GM10266 (cell line): ENCODE measurements around the gene UBFD1.

Experiments used
- DNase-seq: peaks from one replicate; pipeline ENCODE4 v3.0.0; 2012; ENCODE audit errors: extremely low spot score
- TF ChIP-seq, protein P1 (sequence below): IDR thresholded peaks from 2 replicates; pipeline ENCODE4 v1.5.1; 2012; ENCODE audit warnings: mild to moderate bottlenecking, low read depth; ENCODE audit not compliant: control insufficient read depth, insufficient read depth; ENCODE audit errors: missing control alignments

Gene UBFD1

DNA sequence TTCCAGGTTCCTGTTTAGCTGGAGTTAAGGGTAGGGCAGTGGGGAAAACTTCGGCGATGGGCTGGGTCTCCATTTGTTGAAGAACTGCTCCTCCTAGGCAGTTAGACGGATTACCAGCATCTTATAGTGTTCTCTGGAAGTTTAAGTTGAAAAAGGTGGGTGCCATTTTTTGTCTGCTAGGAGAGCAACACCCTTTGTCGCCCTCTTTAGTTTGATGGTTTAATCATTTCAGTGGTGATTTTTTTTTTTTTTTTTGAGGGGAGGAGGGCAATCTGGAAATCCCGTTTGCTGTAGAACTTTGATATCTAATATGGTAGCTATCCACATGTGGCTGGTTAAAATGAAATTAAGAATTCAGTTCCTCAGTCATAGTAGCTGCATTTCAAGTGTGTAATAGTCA, 4.1 kb downstream of the UBFD1 start:
- no peak for DNase-seq
- TF ChIP-seq, protein P1, sequence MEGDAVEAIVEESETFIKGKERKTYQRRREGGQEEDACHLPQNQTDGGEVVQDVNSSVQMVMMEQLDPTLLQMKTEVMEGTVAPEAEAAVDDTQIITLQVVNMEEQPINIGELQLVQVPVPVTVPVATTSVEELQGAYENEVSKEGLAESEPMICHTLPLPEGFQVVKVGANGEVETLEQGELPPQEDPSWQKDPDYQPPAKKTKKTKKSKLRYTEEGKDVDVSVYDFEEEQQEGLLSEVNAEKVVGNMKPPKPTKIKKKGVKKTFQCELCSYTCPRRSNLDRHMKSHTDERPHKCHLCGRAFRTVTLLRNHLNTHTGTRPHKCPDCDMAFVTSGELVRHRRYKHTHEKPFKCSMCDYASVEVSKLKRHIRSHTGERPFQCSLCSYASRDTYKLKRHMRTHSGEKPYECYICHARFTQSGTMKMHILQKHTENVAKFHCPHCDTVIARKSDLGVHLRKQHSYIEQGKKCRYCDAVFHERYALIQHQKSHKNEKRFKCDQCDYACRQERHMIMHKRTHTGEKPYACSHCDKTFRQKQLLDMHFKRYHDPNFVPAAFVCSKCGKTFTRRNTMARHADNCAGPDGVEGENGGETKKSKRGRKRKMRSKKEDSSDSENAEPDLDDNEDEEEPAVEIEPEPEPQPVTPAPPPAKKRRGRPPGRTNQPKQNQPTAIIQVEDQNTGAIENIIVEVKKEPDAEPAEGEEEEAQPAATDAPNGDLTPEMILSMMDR: no peak

DNA sequence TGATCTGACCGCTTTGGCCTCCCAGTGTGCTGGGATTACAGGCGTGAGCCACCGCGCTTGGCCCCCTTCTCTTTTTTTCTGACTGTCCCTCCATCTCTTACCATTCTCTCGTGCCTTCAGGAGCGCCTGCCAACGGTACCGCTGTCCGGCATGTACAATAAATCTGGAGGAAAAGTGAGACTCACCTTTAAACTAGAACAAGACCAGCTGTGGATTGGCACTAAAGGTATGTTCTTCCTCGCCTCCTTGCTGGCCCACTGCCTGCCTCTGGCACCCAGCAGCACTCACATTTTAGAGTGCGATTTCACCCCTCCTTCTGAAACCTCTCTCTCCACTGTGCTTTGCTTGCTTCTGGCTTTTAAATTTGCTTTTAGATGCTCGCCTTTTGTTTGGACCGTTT, 5.0 kb downstream of the UBFD1 start:
- DNase-seq: no peak
- TF ChIP-seq, protein P1: no peak

DNA sequence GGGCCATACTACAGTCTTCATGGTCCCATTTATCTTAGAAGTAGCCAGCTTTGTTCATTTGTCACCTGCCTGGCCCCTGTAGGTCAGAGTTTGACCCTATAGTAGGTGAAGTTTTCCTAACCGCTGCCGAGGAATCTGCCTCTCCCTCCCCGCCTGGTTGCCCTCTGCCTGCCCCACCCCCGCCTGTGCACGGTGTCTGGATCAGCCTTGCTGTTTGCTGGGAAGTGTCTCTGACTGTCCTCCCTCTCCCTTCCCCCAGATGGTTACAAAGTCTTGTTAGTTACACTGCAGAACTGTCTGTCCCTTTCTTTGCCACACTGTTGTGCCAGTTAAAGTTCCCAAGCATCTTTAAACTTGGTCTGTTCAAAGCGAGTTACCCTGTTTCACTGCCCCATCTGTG, 5.7 kb downstream of the UBFD1 start:
- TF ChIP-seq, protein P1: no peak
- DNase-seq: no peak

DNA sequence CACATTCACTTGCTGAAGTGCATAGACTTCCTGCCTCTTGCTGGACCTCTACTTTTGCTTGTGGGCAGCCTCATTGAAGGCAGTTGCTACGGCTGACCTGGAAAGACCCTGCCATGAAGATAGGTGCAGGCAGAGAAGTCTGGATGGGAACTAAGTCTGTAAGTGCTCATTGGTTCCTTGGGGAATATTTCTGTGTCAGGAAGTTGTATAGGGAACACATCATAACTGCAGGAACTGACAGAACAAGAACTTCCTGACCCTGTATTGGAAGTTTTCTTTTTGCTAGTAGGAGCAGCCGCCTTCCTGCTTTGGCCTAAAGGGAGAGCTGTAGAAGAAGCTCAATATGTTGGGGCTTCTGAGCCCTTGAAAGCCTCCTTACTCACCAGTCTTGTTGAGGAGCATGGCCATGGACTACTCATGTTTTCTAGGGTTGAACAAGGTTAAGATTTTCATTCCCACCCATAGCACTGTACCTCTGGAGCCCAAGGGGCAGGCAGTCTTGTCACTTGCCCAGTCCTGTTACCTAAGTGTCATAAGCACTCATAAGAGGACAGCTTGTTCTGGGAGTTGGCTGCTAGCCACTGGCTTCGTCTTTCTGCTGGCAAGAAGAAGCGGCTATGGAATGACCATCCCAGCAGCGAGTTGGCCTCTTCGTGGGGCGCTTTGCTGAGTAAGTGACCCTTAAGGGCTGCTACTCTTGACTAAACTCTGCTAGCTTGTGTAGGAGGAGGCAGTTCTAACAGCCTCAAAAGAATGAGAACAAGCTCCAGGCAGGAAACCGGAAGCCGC, 7.2 kb downstream of the UBFD1 start:
- DNase-seq: no peak
- TF ChIP-seq, protein P1: no peak

DNA sequence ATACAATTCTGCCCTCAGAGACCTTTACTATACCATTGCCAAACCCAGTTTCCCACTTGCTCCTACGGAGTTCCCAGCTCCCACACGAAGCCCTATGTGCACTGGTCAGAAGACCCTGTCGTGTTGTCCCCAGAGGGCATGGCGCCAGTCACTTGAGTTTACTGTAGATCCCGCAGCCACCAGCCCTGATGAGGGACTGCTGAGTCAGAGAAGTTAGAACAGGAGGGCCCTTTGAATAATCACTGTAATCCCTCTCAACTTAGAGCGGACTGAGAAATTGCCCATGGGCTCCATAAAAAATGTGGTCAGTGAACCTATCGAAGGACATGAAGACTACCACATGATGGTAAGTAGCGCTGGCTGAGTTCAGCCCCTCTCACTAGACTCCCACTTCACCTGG, 9.2 kb downstream of the UBFD1 start:
- no peak for DNase-seq
- TF ChIP-seq, protein P1: no peak

DNA sequence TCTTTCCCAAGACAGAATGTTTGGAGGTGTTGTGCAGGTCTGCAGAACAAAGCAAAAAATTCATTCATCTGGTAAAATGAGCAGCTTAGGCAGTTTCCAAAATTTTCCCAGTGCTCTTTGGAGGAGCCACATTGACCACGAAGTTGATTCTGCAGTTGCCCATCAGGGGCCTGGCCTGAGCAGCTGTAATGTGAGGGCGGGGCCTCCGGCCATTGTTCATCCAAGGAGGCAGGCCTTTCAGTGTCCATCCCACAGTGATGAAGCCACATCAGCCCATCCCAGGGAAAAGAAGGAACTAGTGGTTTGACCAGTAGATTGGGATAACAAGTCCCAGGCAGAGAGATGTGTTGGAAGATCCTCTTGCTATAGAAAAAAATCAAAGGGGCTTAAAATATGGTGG, 10.1 kb downstream of the UBFD1 start:
- TF ChIP-seq, protein P1: no peak
- DNase-seq: no peak

DNA sequence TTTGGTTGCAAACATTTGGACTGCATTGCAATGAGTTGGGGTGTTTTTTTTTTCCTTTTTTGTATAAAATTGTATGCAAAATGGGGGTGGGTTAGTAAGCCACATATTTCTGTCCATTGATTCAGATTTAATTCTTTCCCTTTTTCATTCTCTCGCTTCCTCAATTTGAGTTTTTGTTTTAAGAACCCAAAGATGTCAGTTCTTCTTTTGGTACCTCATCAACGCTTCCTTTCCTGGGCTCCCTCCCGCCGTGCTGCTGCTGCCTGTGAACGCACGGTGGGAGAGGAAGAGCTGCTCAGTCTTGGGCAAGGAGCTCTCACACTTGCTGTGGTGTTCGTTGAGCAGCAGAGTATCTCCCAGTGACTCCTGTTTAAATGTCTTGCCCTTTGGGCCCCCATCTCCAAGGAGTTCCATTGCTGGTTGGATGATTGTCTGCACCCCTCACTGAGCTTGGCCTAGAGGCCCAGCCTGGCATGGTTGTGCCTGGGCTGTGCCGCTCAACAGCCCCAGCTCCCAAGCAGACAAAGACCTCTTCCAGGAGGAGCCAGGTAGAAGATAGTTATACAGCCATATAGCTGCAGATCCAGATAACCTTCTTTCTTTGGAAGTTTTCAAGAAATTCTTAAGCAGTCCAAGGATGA, 13.6 kb downstream of the UBFD1 start:
- TF ChIP-seq, protein P1: no peak
- no peak for DNase-seq
